Measurements from ENCODE around the gene ZDHHC22. TPM values are rescaled to one million over a fixed set of nuclear protein-coding genes. Genes with fewer than 3 reads are reported as not detected.

The ZDHHC22 gene
- polyA plus RNA-seq, 1 of the 3 experiments (the other 2 are of a cell fraction) = not detected

GRCh38 chr14:77094672-77095284 is 46.8 kb downstream of the ZDHHC22 start:
- DNase-seq = peak; percentile 70

More at GRCh38 chr14:77094672-77095284, 46.8 kb downstream of the ZDHHC22 start:
- no peaks in the 10 kb centered on the region for H4K20me1 ChIP-seq (ENCODE audit: insufficient read depth)
- no peak overlapping the region for H3K9ac ChIP-seq
- no peak overlapping the region; a peak in 1 of 4 replicates for H3K4me3 ChIP-seq (ENCODE audit: low read depth in 2 of 2, low read length in 1 of 2)
- no peak overlapping the region for H2AFZ ChIP-seq (ENCODE audit: low read depth)
- H3K27me3 ChIP-seq (ENCODE audit: insufficient read depth) = no peaks in the 10 kb centered on the region
- TF ChIP-seq RCOR1 (IDR thresholded peaks at IDR 0.05; ENCODE audit: low read length) (peak; percentile 38; the same call in 1 of the 2 replicates), RFX5 (IDR thresholded peaks at IDR 0.05; ENCODE audit: low read length) (0 out of 2 replicates have a peak, but pooled peaks have one; percentile 39), SMC3 (IDR thresholded peaks at IDR 0.05; ENCODE audit: low read depth, low read length) (peak; percentile 87), JUND (IDR thresholded peaks at IDR 0.05) (no peak), RAD21 (IDR thresholded peaks at IDR 0.05; ENCODE audit: low read length) (peak; percentile 84), POLR2AphosphoS5 (IDR thresholded peaks at IDR 0.05; ENCODE audit: low read depth, low read length) (no peak), USF2 (IDR thresholded peaks at IDR 0.05; ENCODE audit: borderline replicate concordance, low read depth, low read length) (no peak), ZBTB33 (IDR thresholded peaks at IDR 0.05; ENCODE audit: borderline replicate concordance, low read depth) (no peak)
- TF ChIP-seq, protein P1, sequence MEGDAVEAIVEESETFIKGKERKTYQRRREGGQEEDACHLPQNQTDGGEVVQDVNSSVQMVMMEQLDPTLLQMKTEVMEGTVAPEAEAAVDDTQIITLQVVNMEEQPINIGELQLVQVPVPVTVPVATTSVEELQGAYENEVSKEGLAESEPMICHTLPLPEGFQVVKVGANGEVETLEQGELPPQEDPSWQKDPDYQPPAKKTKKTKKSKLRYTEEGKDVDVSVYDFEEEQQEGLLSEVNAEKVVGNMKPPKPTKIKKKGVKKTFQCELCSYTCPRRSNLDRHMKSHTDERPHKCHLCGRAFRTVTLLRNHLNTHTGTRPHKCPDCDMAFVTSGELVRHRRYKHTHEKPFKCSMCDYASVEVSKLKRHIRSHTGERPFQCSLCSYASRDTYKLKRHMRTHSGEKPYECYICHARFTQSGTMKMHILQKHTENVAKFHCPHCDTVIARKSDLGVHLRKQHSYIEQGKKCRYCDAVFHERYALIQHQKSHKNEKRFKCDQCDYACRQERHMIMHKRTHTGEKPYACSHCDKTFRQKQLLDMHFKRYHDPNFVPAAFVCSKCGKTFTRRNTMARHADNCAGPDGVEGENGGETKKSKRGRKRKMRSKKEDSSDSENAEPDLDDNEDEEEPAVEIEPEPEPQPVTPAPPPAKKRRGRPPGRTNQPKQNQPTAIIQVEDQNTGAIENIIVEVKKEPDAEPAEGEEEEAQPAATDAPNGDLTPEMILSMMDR (IDR thresholded peaks at IDR 0.05) = peak; percentile 87
- H3F3A ChIP-seq (replicated peaks; ENCODE audit: insufficient read depth) = peaks cover 21% of the 10 kb centered on the region
- ChIA-PET CTCF (interaction anchor here (0.6 to 17.4 kb wide), 24 partner anchors 11 to 771 kb away, joined by 3 to 309 read pairs (median 4); partner anchors contain the start of genes ANGEL1 and ZDHHC22), POLR2A (no interaction called here)
- peaks cover 10 to 15% of the 10 kb centered on the region in 2 experiments for H3K4me1 ChIP-seq (ENCODE audit: control insufficient read depth in 1 of 2, insufficient read depth in 2 of 2, low read depth in 1 of 2, low read length in 1 of 2)
- 0 out of 2 replicates have a peak, but pooled peaks cover 4% of the 10 kb centered on the region for H3K9me3 ChIP-seq
- no peaks in the 10 kb centered on the region for H3K9me2 ChIP-seq
- no peak overlapping the region for H3K27ac ChIP-seq (ENCODE audit: low read depth in 2 of 2, low read length in 1 of 2)
- 36% methylated on average over 8 of the region's 8 CpGs for WGBS (ENCODE audit: low lambda C conversion rate)
- H3K79me2 ChIP-seq (ENCODE audit: insufficient read depth) = peaks cover 32% of the 10 kb centered on the region; the same call in 1 of the 2 replicates
- H3K36me3 ChIP-seq (replicated peaks in 1 of 2; ENCODE audit: control insufficient read depth in 1 of 2, insufficient read depth in 2 of 2, low read length in 1 of 2) = no peaks in the 10 kb centered on the region
- H3K4me2 ChIP-seq = no peak overlapping the region

Measured in SK-N-SH (cell line).